HG03066 (cell line): Measurements from ENCODE around the gene EIF4G3.
"Not testable (repeated sequence)": the region's sequence is repeated elsewhere in the genome, so short reads cannot be mapped to it uniquely, and the experiment has no call there.

Experiments
- ATAC-seq: cut with Tn5 transposase; IDR thresholded peaks from one replicate; pipeline ENCODE4 v1.9.1; 2021; ENCODE audit warnings: low read depth; ENCODE audit not compliant: unreplicated experiment

EIF4G3 gene

DNA sequence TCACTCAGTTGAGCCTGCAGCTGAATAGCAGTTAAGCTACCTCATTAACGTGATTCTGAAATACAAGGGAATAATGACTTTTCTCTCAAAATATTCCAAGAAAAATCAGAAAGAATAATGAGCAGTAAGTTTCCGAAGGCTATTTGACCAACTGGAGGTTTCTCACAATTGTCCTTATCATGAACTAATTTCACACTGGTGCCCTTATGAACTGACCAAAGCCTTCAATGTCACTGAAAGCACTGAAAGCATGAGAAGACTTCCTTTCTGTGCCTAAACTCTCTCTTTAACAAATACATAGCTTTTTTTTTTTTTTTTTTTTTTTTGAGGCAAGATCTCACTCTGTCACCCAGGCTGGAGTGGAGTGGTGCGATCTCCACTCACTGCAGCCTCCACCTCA lies 18.8 kb downstream of the EIF4G3 start:
- no peak for ATAC-seq

DNA sequence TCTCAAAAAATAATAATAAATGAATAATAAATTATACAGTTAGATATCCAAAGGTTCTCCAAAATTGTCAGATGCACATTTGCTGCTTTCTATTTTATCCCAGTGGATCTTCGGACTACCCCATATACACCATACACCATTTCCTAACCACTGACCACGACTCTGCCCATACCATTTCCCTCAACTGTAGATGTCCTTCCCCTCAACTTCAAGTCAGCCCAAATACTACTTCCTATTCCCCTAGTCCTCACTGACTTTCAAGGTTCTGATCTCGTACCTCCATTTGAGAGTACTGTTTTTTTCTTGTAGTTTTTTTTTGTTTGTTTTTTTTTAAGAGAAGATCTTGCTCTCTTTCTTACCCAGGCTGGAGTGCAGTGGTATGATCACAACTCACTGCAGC lies 19.6 kb downstream of the EIF4G3 start:
- no peak for ATAC-seq

DNA sequence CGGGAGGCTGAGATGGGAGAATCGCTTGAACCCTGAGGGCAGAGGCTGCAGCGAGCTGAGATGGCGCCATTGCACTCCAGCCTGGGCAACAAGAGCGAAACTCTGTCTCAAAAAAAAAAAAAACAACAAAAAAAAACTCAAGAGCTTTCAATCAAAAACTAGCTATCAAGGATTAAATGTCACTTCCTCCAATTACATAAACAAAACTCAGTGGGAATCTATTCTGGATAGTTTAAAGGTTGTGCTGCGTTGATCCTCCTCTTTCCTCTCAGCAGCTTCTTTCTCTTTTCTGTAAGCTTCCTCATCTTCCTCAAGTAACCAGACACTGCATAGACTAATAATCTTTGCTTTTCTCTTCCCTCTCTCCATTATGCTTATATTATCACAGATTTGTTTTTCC lies 20.7 kb downstream of the EIF4G3 start:
- no peak for ATAC-seq

DNA sequence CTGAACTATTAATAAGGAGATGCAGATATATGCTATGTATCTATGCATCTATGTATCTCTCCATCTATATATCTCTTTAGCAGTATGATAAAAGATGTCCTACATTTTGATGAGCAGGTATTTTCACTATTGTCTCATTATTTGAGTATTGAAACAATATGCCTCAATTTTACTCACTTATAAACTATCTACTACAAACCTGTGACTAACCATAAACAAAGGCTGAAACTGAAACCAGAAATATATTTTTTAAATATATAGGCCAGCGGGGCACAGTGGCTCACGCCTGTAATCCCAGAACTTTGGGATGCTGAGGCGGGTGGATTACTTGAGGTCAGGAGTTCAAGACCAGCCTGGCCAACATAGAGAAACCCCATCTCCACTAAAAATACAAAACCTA lies 22.0 kb downstream of the EIF4G3 start:
- ATAC-seq = no peak

- ATAC-seq = no peak
These were observed 23.3 kb downstream of the EIF4G3 start for GRCh38 chr1:21153388-21153787.

- ATAC-seq = no peak
These were observed 24.1 kb downstream of the EIF4G3 start for GRCh38 chr1:21152423-21153100.

GRCh38 chr1:21149855-21150432 lies 26.8 kb downstream of the EIF4G3 start:
- no peak for ATAC-seq

- ATAC-seq = no peak
These were observed 27.3 kb downstream of the EIF4G3 start for GRCh38 chr1:21149430-21149854.

- ATAC-seq = no peak
These were observed 32.9 kb downstream of the EIF4G3 start for GRCh38 chr1:21143752-21144151.

GRCh38 chr1:21143138-21143537 lies 33.6 kb downstream of the EIF4G3 start:
- ATAC-seq = no peak

DNA sequence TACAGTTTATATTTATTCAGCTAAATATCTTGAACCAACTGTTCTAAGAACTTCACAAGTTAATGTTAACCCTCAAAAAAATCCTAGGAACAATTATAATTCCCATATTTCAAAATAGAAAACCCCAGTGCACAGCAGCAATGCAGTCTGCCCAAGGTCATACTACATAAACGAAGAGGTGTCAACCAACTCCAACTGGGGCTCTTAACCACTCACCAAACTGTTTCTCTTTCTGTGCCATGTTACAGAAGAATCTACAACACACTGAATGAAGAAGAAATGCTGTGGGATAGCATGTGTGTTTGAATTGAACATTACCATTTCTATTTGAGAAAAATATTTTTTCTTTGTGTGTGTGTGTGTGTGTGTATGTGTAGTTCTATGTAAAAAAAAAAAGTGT lies 35.7 kb downstream of the EIF4G3 start:
- ATAC-seq = no peak

GRCh38 chr1:21139601-21140000 lies 37.1 kb downstream of the EIF4G3 start:
- no peak for ATAC-seq

DNA sequence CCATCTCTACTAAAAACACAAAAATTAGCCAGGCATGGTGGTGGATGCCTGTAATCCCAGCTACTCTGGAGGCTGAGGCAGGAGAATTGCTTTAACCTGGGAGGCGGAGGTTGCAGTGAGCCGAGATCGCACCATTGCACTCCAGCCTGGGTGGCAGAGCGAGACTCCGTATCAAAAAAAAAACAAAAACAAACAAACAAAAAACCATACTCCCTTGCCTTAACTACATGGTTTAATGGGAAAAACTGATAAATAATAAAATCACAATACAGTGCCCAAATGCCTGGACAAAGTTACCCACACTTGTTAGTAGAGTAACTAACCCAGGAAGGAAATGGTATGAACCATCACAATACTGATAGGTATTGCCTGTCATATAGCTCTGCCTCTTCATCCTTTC lies 40.4 kb downstream of the EIF4G3 start:
- ATAC-seq = not testable (repeated sequence)

DNA sequence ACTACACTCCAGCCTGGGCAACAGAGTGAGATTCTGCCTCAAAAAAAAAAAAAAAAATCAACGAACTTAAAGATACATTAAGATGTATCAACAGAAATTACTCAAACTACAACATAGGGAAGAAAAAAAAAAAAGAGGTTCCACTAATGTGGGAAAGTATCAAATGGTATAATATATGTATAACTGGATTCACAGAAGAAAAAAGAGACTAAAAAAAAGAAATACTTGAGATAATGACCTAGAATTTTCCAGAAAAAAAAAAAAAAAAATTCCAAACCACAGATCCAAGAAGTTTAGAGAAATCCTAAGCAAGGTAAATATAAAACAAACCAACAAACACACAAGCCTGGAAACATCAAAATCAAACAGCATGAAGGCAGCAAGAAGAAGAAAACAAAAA lies 45.5 kb downstream of the EIF4G3 start:
- ATAC-seq = no peak

DNA sequence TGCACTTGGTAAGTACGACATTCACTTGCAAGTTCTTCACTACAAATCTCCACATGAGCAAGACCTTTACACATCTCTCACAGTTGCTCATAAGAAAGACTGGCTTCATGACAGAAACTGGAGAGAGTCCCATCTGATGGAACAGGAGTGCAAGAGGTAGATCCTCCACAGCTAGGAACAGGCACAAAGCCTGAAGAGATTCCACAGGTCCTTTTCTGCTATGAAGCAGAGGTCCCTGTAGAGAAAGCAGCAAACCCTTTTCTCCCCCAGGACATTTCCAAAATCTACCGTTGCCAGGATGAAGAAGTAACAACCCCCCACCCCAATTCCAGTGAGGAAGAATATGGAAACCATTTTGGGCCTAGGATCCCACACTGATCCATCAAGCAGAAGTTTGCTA lies 47.3 kb downstream of the EIF4G3 start:
- ATAC-seq = no peak

DNA sequence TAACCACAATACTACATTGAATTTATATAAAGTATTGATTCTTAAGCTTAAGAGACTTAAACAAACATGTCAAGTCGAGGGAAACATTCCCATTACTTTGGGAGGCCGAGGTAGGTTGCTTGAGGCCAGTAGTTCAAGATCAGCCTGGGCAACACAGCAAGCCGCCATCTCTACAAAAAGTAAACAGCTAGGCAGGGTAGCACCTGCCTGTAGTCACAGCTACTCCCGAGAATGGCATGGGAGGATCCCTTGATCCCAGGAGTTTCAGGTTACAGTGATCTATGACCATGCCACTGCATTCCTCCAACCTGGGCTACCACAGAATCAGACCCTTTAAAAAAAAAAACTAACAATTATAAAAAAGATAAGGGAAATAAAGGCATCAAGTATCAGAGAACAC lies 50.4 kb downstream of the EIF4G3 start:
- ATAC-seq = no peak

DNA sequence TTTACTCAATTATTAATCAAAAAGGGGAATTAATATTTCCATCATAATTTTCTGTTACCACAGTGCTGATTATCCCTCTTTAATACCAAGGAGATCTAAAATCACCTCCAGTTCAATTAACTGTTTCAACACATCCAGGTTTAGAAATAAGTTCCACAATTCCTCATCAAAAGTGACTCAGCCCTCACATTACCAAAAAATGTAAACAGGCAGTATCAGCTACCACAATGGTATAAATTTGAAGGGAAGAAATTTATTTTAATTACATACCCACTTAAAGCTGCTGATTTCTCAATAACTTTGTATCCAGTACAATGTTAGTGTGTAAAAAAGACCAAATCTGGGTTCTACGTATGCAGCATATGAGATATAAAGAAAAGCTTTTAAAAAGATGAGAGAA lies 51.9 kb downstream of the EIF4G3 start:
- ATAC-seq = no peak

- ATAC-seq = no peak
These were observed 53.3 kb downstream of the EIF4G3 start for GRCh38 chr1:21123287-21123948.

- ATAC-seq = no peak
These were observed 54.8 kb downstream of the EIF4G3 start for GRCh38 chr1:21121764-21122471.

DNA sequence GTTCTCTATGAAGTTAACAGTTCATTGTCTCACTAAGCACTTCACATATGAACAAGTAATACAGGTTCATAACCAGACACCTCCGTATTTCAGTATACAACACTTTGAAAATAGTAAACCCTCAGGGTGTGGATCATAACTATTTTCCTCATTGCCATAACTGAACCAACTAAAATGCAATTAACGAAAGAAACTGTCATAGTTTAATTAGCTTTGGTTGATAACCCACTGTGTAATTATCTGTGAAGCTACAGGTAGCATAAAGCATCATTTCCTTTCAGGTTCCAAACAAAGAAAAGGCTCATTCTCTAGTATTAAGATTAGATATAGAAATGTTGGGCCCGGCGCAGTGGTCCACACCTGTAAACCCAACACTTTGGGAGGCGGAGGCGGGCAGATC lies 58.5 kb downstream of the EIF4G3 start:
- no peak for ATAC-seq

DNA sequence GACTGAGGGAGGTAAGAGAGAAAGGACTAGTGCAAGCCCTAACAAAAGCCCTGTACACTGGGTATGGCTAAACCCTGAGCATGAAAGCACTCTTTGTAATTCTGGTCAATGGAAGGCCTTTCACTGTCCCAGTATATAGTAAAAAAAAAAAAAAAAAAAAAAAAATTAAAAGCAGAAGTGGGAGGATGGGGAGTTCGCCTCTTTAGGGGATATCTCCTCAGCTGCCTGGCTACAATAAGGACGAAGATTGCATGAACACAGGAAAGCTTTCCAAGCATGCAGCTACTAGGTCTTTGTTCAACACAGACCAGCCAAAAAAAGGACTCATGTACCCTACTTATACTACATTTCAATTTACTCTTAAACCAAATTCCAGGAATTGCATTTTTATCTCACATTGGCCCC lies 59.1 kb downstream of the EIF4G3 start:
- ATAC-seq = no peak
